Thyroid gland (tissue), 4 donors: Measurements from ENCODE around the gene ANKMY1. TPM values are rescaled to one million over a fixed set of nuclear protein-coding genes. Genes with fewer than 3 reads are reported as not detected.
A peak's percentile ranks its signal among the peaks of the same experiment; 100 is the strongest.

ENCODE experiments used
- DNase-seq, 2 donors: peaks; one replicate each; pipeline ENCODE4 v3.0.0-alpha.2; 2019
- H3K27ac ChIP-seq, 3 donors: fragments of 200-600 bp; sonication (generic); 1 replicate in 2 of 3; 2 replicates in 1 of 3; pipeline ENCODE4 v1.5.1; 2016 to 2019; ENCODE audit warnings: mild to moderate bottlenecking in 1 of 3, moderate library complexity in 1 of 3
- H3K27me3 ChIP-seq: fragments of 200-600 bp; sonication (generic); one replicate; pipeline ENCODE4 v1.5.1; 2019
- H3K36me3 ChIP-seq, 2 donors: fragments of 200-600 bp; sonication (generic); one replicate each; pipeline ENCODE4 v1.5.1; 2016 to 2019
- H3K4me1 ChIP-seq, 2 donors: fragments of 200-600 bp; sonication (generic); one replicate each; pipeline ENCODE4 v1.5.1; 2017 to 2019
- H3K4me3 ChIP-seq, 3 donors: fragments of 200-600 bp; sonication (generic); replicated peaks in 1 of 3; 1 replicate in 2 of 3; 2 replicates in 1 of 3; pipeline ENCODE4 v1.5.1; 2016; ENCODE audit warnings: mild to moderate bottlenecking in 1 of 3
- H3K9me3 ChIP-seq: fragments of 200-600 bp; sonication (generic); one replicate; pipeline ENCODE4 v1.5.1; 2017
- CTCF ChIP-seq, 6 experiments: fragments of 200-600 bp in 3 of 6; fragments of 450-650 bp in 3 of 6; sonication (generic) in 3 of 6; IDR thresholded peaks; one replicate each; pipeline ENCODE4 v1.5.1; 2016 to 2019; ENCODE audit warnings: antibody characterized with exemption in 6 of 6, mild to moderate bottlenecking in 2 of 6, inconsistent platforms in 1 of 6, moderate library complexity in 1 of 6
- POLR2A ChIP-seq, 2 donors: fragments of 450-650 bp; IDR thresholded peaks; one replicate each; pipeline ENCODE4 v1.6.1; 2017; ENCODE audit warnings: antibody characterized with exemption in 2 of 2, mild to moderate bottlenecking in 2 of 2, moderate library complexity in 1 of 2
- WGBS, 2 donors: methylation state at CpG; one replicate each; pipeline ENCODE4 v1.1.5; 2017; 5-methylcytosine and 5-hydroxymethylcytosine counted together
- intact Hi-C: fragments of 100-400 bp; cut with DNase I; formaldehyde crosslinking; loops from one replicate; pipeline ENCODE4 v1.15.1; 2023
- total RNA-seq, 4 donors: library from RNA; depleted of rRNA; stranded (reverse); fragments of >200 nt; gene quantifications; one replicate each; pipeline ENCODE4 v1.2.3, GENCODE V29; 2016

ANKMY1 gene
- total RNA-seq, 4 donors from 2014 or later = 17.4 to 24.7 (median 21.0) TPM

- Histone ChIP-seq H3K27ac (no peak overlapping the region), H3K9me3 (no peaks in the 10 kb centered on the region), H3K4me1 (no peaks in the 10 kb centered on the region), H3K27me3 (no peaks in the 10 kb centered on the region), H3K4me3 (no peak overlapping the region), H3K36me3 (peaks cover 0 to 13% of the 10 kb centered on the region in 2 donors)
- peak; percentile 0 to 1 for DNase-seq
- TF ChIP-seq POLR2A (IDR thresholded peaks at IDR 0.05) (no peak), CTCF (IDR thresholded peaks at IDR 0.05) (no peak)
- intact Hi-C loops = loop anchor here (10.0 kb wide), 1 partner anchor 107 kb away; no protein-coding TSS in a partner anchor
- WGBS, 2 donors = 89 to 95% methylated on average over 11 to 13 of the region's 22 CpGs
Measured at GRCh38 chr2:240597419-240598181, 39.8 kb upstream of the ANKMY1 start.

DNA sequence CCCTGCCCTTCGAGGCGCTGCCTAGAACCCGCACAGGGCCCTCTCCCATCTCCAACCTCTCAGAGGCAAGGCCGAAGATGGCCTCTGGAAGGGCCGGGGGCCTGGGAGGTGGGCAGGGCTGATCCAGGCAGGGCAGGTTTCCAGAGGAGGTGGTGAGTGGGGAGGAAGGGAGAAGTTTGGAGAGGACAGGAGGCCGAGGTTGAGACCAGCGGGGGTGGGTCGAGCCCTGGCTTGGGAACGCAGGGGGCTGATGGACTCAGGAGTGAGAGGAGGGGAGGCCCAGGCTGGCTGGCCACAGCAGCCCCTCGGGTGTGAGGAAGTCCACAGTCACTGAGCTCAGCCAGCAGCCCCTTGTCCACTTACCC lies 39.2 kb upstream of the ANKMY1 start:
- Histone ChIP-seq H3K27me3 (no peaks in the 10 kb centered on the region), H3K27ac (no peak overlapping the region), H3K4me3 (no peak overlapping the region), H3K36me3 (peaks cover 2 to 13% of the 10 kb centered on the region in 2 donors), H3K4me1 (no peaks in the 10 kb centered on the region), H3K9me3 (no peaks in the 10 kb centered on the region)
- WGBS, 2 donors = 95 to 97% methylated on average over 10 of the region's 10 CpGs
- intact Hi-C loops = loop anchor here (10.0 kb wide), 1 partner anchor 108 kb away; no protein-coding TSS in a partner anchor
- no peak for TF ChIP-seq CTCF (IDR thresholded peaks at IDR 0.05)
- TF ChIP-seq POLR2A (IDR thresholded peaks at IDR 0.05) = no peak
- DNase-seq = peak; percentile 0 to 1

DNA sequence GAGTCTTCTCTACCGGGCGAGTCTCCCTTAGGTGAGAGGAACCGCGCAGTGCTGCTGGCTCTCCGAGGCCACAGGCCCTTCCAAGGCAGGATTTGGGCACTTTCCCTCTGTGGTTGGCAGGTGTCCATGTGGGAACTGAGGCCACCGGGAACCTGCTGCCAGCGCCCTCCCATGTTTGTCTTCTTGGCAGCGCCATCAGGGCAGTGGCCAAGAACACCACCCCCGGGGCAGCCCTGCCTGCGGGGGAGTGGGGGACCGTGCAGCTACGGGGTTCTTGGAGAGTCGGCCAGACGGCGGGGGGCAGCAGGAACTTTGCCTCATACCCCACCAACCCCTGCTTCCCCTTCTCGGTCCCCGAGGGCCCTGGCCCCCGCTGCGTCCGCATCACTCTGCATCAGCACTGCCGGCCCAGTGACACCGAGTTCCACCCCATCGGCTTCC lies 38.7 kb upstream of the ANKMY1 start:
- WGBS, 2 donors = 89 to 90% methylated on average over 4 to 16 of the region's 23 CpGs
- H3K27ac ChIP-seq = no peak overlapping the region

GRCh38 chr2:240596080-240596460 lies 38.3 kb upstream of the ANKMY1 start:
- TF ChIP-seq POLR2A (IDR thresholded peaks at IDR 0.05) = no peak
- TF ChIP-seq CTCF (IDR thresholded peaks at IDR 0.05) = no peak
- no peaks in the 10 kb centered on the region for H3K27me3 ChIP-seq
- no peaks in the 10 kb centered on the region for H3K9me3 ChIP-seq
- H3K27ac ChIP-seq = no peak overlapping the region
- intact Hi-C loops = loop anchor here (10.0 kb wide), 1 partner anchor 109 kb away; no protein-coding TSS in a partner anchor
- no peaks in the 10 kb centered on the region for H3K4me1 ChIP-seq
- H3K4me3 ChIP-seq = no peak overlapping the region
- 95 to 99% methylated on average over 11 to 14 of the region's 17 CpGs for WGBS, 2 donors
- peaks cover 8 to 13% of the 10 kb centered on the region in 2 donors for H3K36me3 ChIP-seq
- DNase-seq = peak; percentile 0 to 1

More for the DNA sequence above, 38.7 kb upstream of the ANKMY1 start:
- no peaks in the 10 kb centered on the region for H3K27me3 ChIP-seq
- H3K4me1 ChIP-seq = no peaks in the 10 kb centered on the region
- H3K9me3 ChIP-seq = no peaks in the 10 kb centered on the region
- H3K36me3 ChIP-seq = peaks cover 5 to 13% of the 10 kb centered on the region in 2 donors
- H3K4me3 ChIP-seq = no peak overlapping the region
- peak; percentile 0 to 3 for DNase-seq
- intact Hi-C loops = loop anchor here (10.0 kb wide), 1 partner anchor 108 kb away; no protein-coding TSS in a partner anchor
- TF ChIP-seq POLR2A (IDR thresholded peaks at IDR 0.05) (no peak), CTCF (IDR thresholded peaks at IDR 0.05) (no peak)
